GM12892 (cell line): ENCODE measurements around the gene ZNF777.

ENCODE experiments used
- POLR2A ChIP-seq: IDR thresholded peaks from 2 replicates; pipeline ENCODE4 v1.6.1; 2011; ENCODE audit warnings: low read depth, low read length, control low read depth
- POLR2AphosphoS5 ChIP-seq: IDR thresholded peaks from 2 replicates; pipeline ENCODE4 v1.6.1; 2011; ENCODE audit warnings: low read depth, low read length, control low read depth

GRCh38 chr7:149415391-149416071, 45.3 kb downstream of the ZNF777 start:
- TF ChIP-seq POLR2AphosphoS5, result no peak
- TF ChIP-seq POLR2A, result no peak
